Right lung (tissue), 10 donors: ENCODE data around the gene SLC7A11. TPM values are rescaled to one million over a fixed set of nuclear protein-coding genes. Genes with fewer than 3 reads are reported as not detected.

Experiments
- DNase-seq, 2 donors: peaks; one replicate each; pipeline ENCODE4 v3.0.0-alpha.2; 2013
- long read RNA-seq, 8 donors: transcript quantifications; one replicate each; lab custom pipeline, GENCODE V29; 2026
- polyA plus RNA-seq, 5 donors: library from polyadenylated mRNA; unstranded; fragments of 120-200 nt; gene quantifications; one replicate each; pipeline versions ENCODE4 v1.2.1 to v1.2.3, GENCODE V29; 2013; ENCODE audit warnings: inconsistent platforms in 1 of 5, low replicate concordance in 1 of 5; ENCODE audit not compliant: insufficient read length in 5 of 5, insufficient read depth in 1 of 5

Gene SLC7A11
- polyA plus RNA-seq: 1 to 10 TPM in 1 of 5 donors, under 1 TPM in 4; 0.49 to 2.2 (median 0.78) TPM
- long read RNA-seq, donor 1: 0 reads
- long read RNA-seq, donor 2: 0 reads
- long read RNA-seq, donor 3: 0 reads
- long read RNA-seq, donor 4: 0 reads
- long read RNA-seq, donor 5: 0 reads
- long read RNA-seq, donor 6: 0 reads
- long read RNA-seq, donor 7: 0 reads
- long read RNA-seq, donor 8: 0 reads

GRCh38 chr4:138242076-138242833 is at the start of gene SLC7A11:
Gene SLC7A11 (minus strand): TSS chr4:138242349. CDS start chr4:138242069, 280 bp downstream.
- DNase-seq: peak; percentile 51 to 65

GRCh38 chr4:138291431-138291830 is 49.3 kb upstream of the SLC7A11 start:
- no peak for DNase-seq

GRCh38 chr4:138290805-138291204 is 48.7 kb upstream of the SLC7A11 start:
- no peak for DNase-seq

- DNase-seq: no peak
Measured at GRCh38 chr4:138279286-138279685, 37.1 kb upstream of the SLC7A11 start.

- no peak for DNase-seq
Measured at GRCh38 chr4:138277133-138277532, 35.0 kb upstream of the SLC7A11 start.

GRCh38 chr4:138275963-138276621 is 33.9 kb upstream of the SLC7A11 start:
- no peak for DNase-seq

GRCh38 chr4:138275216-138275615 is 33.1 kb upstream of the SLC7A11 start:
- DNase-seq: no peak

GRCh38 chr4:138269175-138269574 is 27.0 kb upstream of the SLC7A11 start:
- no peak for DNase-seq

- DNase-seq: no peak
Measured at GRCh38 chr4:138267835-138268234, 25.7 kb upstream of the SLC7A11 start.

- DNase-seq: no peak
Measured at GRCh38 chr4:138266948-138267347, 24.8 kb upstream of the SLC7A11 start.

- DNase-seq: no peak
Measured at GRCh38 chr4:138263247-138263816, 21.2 kb upstream of the SLC7A11 start.

GRCh38 chr4:138262469-138262868 is 20.3 kb upstream of the SLC7A11 start:
- no peak for DNase-seq

- DNase-seq: no peak
Measured at GRCh38 chr4:138262030-138262429, 19.9 kb upstream of the SLC7A11 start.

GRCh38 chr4:138259824-138260223 is 17.7 kb upstream of the SLC7A11 start:
- no peak for DNase-seq

GRCh38 chr4:138259271-138259670 is 17.1 kb upstream of the SLC7A11 start:
- DNase-seq: no peak

- no peak for DNase-seq
Measured at GRCh38 chr4:138256608-138257007, 14.5 kb upstream of the SLC7A11 start.

- DNase-seq: no peak
Measured at GRCh38 chr4:138255917-138256597, 13.9 kb upstream of the SLC7A11 start.

GRCh38 chr4:138252551-138252950 is 10.4 kb upstream of the SLC7A11 start:
- DNase-seq: no peak

GRCh38 chr4:138251938-138252337 is 9.8 kb upstream of the SLC7A11 start:
- no peak for DNase-seq

GRCh38 chr4:138249132-138249531 is 7.0 kb upstream of the SLC7A11 start:
- no peak for DNase-seq

- no peak for DNase-seq
Measured at GRCh38 chr4:138248058-138248457, 5.9 kb upstream of the SLC7A11 start.

GRCh38 chr4:138247643-138248042 is 5.5 kb upstream of the SLC7A11 start:
- no peak for DNase-seq
